ENCODE results near the gene ALK.

ALK gene

DNA sequence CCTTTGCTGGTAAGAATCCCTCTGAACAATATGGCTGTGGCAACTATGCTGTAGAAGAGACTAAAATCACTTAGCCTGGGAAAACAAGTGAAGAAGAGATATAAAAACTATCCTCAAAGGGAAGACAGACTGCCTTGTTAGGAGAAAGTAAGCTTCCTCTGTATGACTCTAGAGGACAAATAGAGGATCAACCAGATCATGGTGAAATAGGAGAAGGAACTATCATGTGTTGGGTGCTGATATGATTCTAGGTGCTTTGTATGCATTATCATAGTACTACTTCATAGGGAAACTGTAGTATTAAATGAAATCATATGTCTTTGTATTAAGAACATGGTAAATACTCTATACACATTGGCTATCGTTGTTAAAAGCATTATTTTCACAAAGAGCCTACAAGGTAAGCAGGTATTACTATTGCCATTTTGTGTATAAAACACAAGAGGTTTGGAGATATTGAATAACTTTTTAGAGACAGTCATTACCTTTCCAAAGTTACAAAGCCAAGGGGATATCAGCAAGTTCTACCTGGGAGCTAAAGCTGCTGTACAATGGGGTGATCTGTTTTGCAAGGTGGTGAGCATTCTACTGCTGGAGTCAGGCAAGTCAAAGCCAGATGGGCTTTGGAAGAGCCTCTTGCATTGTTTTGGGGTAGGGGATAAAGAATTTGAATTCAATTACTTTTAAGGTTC, 402.6 kb downstream of the ALK start:
- DNase-seq (ENCODE audit: low read depth), result no peak
- no peak overlapping the region for H3K4me3 ChIP-seq (ENCODE audit: low read depth, low read length)
- TF ChIP-seq, protein P1, sequence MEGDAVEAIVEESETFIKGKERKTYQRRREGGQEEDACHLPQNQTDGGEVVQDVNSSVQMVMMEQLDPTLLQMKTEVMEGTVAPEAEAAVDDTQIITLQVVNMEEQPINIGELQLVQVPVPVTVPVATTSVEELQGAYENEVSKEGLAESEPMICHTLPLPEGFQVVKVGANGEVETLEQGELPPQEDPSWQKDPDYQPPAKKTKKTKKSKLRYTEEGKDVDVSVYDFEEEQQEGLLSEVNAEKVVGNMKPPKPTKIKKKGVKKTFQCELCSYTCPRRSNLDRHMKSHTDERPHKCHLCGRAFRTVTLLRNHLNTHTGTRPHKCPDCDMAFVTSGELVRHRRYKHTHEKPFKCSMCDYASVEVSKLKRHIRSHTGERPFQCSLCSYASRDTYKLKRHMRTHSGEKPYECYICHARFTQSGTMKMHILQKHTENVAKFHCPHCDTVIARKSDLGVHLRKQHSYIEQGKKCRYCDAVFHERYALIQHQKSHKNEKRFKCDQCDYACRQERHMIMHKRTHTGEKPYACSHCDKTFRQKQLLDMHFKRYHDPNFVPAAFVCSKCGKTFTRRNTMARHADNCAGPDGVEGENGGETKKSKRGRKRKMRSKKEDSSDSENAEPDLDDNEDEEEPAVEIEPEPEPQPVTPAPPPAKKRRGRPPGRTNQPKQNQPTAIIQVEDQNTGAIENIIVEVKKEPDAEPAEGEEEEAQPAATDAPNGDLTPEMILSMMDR (IDR thresholded peaks at IDR 0.05; ENCODE audit: insufficient read depth, low read depth, low read length, missing control alignments), result no peak

DNA sequence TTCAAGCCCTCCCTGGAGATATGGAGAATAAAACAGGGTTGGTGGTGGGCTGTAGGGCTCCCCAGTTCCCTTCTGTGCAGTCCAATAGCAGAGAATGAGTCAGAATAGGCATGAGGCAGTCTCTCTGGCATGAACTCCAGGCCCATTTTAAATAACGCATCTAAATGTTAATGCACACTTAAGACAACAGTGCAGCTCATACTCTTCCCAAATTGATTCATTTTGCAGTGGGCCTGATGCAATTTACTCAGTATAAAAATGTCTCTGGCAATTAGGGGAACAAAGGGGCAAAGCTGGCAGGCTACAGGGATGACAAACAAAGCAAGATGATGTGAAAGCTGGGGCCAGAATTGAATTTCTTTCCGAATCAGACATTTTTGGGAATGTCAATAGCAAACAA, 403.4 kb downstream of the ALK start:
- no peak overlapping the region for H3K4me3 ChIP-seq (ENCODE audit: low read depth, low read length)
- no peak for DNase-seq (ENCODE audit: low read depth)
- TF ChIP-seq, protein P1 (IDR thresholded peaks at IDR 0.05; ENCODE audit: insufficient read depth, low read depth, low read length, missing control alignments), result no peak

DNA sequence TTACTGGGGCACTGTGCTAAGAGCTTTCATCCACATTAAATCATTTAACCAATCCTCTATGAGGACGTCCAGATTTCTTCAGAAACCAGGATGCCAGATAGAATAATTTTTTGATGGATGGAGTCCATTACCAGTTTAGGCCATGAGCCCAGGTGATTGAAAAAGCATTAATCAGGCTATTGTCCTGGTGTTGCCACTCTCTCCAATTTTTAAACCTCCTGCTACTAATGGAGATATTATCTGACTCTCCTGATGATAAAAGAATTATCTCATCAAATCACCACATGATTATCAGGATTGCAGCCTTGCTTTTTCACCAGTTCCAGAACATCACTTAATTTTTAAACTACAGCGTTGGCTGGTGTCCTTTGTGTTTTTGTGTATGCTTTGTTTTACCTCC, 404.0 kb downstream of the ALK start:
- DNase-seq (ENCODE audit: low read depth), result no peak
- TF ChIP-seq, protein P1 (IDR thresholded peaks at IDR 0.05; ENCODE audit: insufficient read depth, low read depth, low read length, missing control alignments), result no peak
- H3K4me3 ChIP-seq (ENCODE audit: low read depth, low read length), result no peak overlapping the region

DNA sequence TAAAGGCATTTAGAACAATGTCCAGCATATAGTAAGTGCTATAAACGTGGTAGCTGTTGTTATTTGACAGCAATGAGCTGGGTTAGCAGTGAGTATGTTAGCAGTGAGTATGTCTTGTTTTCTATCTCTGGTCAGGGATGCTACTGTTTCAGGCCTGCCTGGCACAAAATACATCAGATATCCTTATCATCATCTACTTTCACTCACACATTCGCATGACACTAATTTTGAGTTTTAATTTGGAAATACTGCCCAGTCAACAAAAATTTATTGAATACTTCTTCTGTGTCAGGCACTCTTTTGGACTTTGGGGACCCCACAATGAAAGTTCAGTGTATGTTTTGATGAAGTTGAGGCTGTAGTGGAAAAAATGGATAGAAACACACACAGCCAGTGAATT, 404.6 kb downstream of the ALK start:
- H3K4me3 ChIP-seq (ENCODE audit: low read depth, low read length), result no peak overlapping the region
- DNase-seq (ENCODE audit: low read depth), result no peak
- TF ChIP-seq, protein P1 (IDR thresholded peaks at IDR 0.05; ENCODE audit: insufficient read depth, low read depth, low read length, missing control alignments), result no peak

DNA sequence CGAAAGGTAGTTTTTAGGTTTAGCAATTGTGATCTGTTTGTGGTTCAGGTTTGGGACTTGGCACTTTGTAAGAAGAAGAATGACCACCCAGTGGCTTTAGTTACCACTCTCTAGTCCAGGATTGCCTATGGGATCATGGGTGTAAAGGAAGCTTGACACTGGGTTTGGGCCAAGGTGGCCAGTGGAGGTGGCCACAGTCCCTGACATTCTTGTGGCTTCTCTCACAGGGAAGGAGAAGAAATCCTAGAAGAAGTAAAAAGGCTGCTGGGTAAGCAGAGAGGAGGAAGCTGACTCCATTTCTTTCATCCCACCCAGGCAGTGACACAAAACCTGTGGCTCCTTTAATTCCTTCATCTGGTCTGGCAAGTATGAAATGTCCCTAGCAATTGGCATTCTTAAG, 411.5 kb downstream of the ALK start:
- no peak overlapping the region for H3K4me3 ChIP-seq (ENCODE audit: low read depth, low read length)
- no peak for DNase-seq (ENCODE audit: low read depth)
- TF ChIP-seq, protein P1 (IDR thresholded peaks at IDR 0.05; ENCODE audit: insufficient read depth, low read depth, low read length, missing control alignments), result no peak

DNA sequence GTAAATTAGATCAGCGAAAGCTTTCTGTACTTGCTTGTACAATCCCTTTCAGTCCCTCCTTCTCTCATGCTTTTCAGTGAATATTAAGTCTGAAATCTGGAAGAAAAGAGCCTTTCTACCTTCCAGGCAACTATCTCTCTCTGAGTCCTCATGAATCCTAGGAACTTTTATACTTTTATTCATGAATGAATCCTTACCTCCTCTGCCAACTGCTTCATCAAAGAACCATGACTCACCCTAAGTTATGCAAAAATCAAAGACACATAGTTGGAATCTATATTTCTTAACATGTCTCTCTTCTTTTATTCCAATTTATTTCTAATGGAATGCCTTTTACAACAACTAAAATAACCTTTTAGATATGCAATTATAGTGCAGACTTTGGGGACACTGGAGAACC, 412.0 kb downstream of the ALK start:
- TF ChIP-seq, protein P1 (IDR thresholded peaks at IDR 0.05; ENCODE audit: insufficient read depth, low read depth, low read length, missing control alignments), result no peak
- DNase-seq (ENCODE audit: low read depth), result no peak
- no peak overlapping the region for H3K4me3 ChIP-seq (ENCODE audit: low read depth, low read length)

DNA sequence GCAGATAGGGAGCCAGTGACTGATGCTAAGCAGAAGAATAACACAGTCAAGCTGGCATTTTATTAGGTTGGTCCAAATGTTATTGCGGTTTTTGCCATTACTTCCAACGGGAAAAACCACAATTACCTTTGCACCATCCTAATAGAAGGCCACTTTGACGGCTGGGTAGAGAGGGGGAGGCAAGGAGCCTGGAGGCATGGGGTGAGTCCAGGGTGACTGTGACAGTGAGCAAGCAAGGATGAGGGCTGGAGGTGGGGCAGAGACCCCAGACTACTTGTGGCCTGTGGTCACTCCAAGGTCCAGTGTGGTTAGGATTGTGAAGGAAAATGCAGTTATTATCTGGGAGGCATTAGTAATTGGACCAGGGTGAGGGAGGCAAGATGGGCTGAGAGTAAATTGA, 416.6 kb downstream of the ALK start:
- TF ChIP-seq, protein P1 (IDR thresholded peaks at IDR 0.05; ENCODE audit: insufficient read depth, low read depth, low read length, missing control alignments), result no peak
- H3K4me3 ChIP-seq (ENCODE audit: low read depth, low read length), result no peak overlapping the region
- DNase-seq (ENCODE audit: low read depth), result no peak

Data from GM12865 (cell line).